ENCODE results near the gene COG5. TPM values are rescaled to one million over a fixed set of nuclear protein-coding genes. Genes with fewer than 3 reads are reported as not detected.

Gene COG5
- total RNA-seq, 2 experiments from 2014 or later, result 29.2 to 30.7 TPM

- Mint-ChIP-seq H3K27me3 (no peaks in the 10 kb centered on the region), H3K4me1 (peaks cover 14% of the 10 kb centered on the region), H3K27ac (no peak overlapping the region), H3K36me3 (ENCODE audit: low read depth) (peaks cover 9% of the 10 kb centered on the region), H3K9me3 (peaks cover 9% of the 10 kb centered on the region), H3K4me3 (no peak overlapping the region)
- ChIA-PET CTCF (interaction anchor here (2.2 kb wide), 1 partner anchor 11 kb away, joined by 5 read pairs; no protein-coding TSS in a partner anchor), POLR2A (no interaction called here)
- no peak for DNase-seq
Measured at GRCh38 chr7:107494315-107494751, 69.4 kb downstream of the COG5 start.

- H3K4me3 Mint-ChIP-seq, result no peak overlapping the region
- peaks cover 14% of the 10 kb centered on the region for H3K4me1 Mint-ChIP-seq
- peaks cover 9% of the 10 kb centered on the region for H3K9me3 Mint-ChIP-seq
- no peaks in the 10 kb centered on the region for H3K27me3 Mint-ChIP-seq
- POLR2A ChIA-PET, result no interaction called here
- DNase-seq, result no peak
- no peak overlapping the region for H3K27ac Mint-ChIP-seq
- CTCF ChIA-PET, result interaction anchor here (1.5 kb wide), 1 partner anchor 12 kb away, joined by 3 read pairs; no protein-coding TSS in a partner anchor
- peaks cover 10% of the 10 kb centered on the region for H3K36me3 Mint-ChIP-seq (ENCODE audit: low read depth)
Measured at GRCh38 chr7:107492875-107493274, 70.8 kb downstream of the COG5 start.

GRCh38 chr7:107486041-107486440, 77.7 kb downstream of the COG5 start:
- POLR2A ChIA-PET, result no interaction called here
- Mint-ChIP-seq H3K27me3 (no peaks in the 10 kb centered on the region), H3K4me3 (no peak overlapping the region), H3K27ac (no peak overlapping the region), H3K36me3 (ENCODE audit: low read depth) (peaks cover 3% of the 10 kb centered on the region), H3K9me3 (no peaks in the 10 kb centered on the region), H3K4me1 (peaks cover 13% of the 10 kb centered on the region)
- CTCF ChIA-PET, result no interaction called here
- no peak for DNase-seq

GRCh38 chr7:107482571-107482970, 81.1 kb downstream of the COG5 start:
- no peak overlapping the region for H3K4me3 Mint-ChIP-seq
- H3K27ac Mint-ChIP-seq, result no peak overlapping the region

GRCh38 chr7:107480932-107481331, 82.8 kb downstream of the COG5 start:
- H3K36me3 Mint-ChIP-seq (ENCODE audit: low read depth), result no peaks in the 10 kb centered on the region
- no peaks in the 10 kb centered on the region for H3K9me3 Mint-ChIP-seq
- no peaks in the 10 kb centered on the region for H3K27me3 Mint-ChIP-seq
- CTCF ChIA-PET, result no interaction called here
- peaks cover 5% of the 10 kb centered on the region for H3K4me1 Mint-ChIP-seq
- DNase-seq, result no peak
- no peak overlapping the region for H3K4me3 Mint-ChIP-seq
- H3K27ac Mint-ChIP-seq, result no peak overlapping the region
- POLR2A ChIA-PET, result no interaction called here

More at GRCh38 chr7:107482571-107482970, 81.1 kb downstream of the COG5 start:
- H3K4me1 Mint-ChIP-seq, result peaks cover 10% of the 10 kb centered on the region
- ChIA-PET POLR2A (no interaction called here), CTCF (interaction anchor here (0.6 kb wide), 1 partner anchor 261 kb away, joined by 4 read pairs; no protein-coding TSS in a partner anchor)
- no peaks in the 10 kb centered on the region for H3K36me3 Mint-ChIP-seq (ENCODE audit: low read depth)
- no peaks in the 10 kb centered on the region for H3K27me3 Mint-ChIP-seq
- H3K9me3 Mint-ChIP-seq, result no peaks in the 10 kb centered on the region
- no peak for DNase-seq

- DNase-seq, result no peak
- Mint-ChIP-seq H3K27ac (no peak overlapping the region), H3K4me1 (no peaks in the 10 kb centered on the region), H3K9me3 (no peaks in the 10 kb centered on the region), H3K36me3 (ENCODE audit: low read depth) (no peaks in the 10 kb centered on the region), H3K4me3 (no peak overlapping the region), H3K27me3 (no peaks in the 10 kb centered on the region)
- ChIA-PET CTCF (interaction anchor here (0.6 to 0.9 kb wide), 2 partner anchors 16 to 65 kb away, joined by 3 to 4 read pairs; no protein-coding TSS in a partner anchor), POLR2A (no interaction called here)
Measured at GRCh38 chr7:107479303-107479702, 84.4 kb downstream of the COG5 start.

- H3K4me3 Mint-ChIP-seq, result no peak overlapping the region
- DNase-seq, result no peak
- no peaks in the 10 kb centered on the region for H3K9me3 Mint-ChIP-seq
- ChIA-PET CTCF (no interaction called here), POLR2A (no interaction called here)
- no peaks in the 10 kb centered on the region for H3K4me1 Mint-ChIP-seq
- H3K27ac Mint-ChIP-seq, result no peak overlapping the region
- no peaks in the 10 kb centered on the region for H3K36me3 Mint-ChIP-seq (ENCODE audit: low read depth)
- H3K27me3 Mint-ChIP-seq, result no peaks in the 10 kb centered on the region
Measured at GRCh38 chr7:107474104-107474521, 89.6 kb downstream of the COG5 start.

- Mint-ChIP-seq H3K36me3 (ENCODE audit: low read depth) (no peaks in the 10 kb centered on the region), H3K4me3 (no peak overlapping the region), H3K9me3 (no peaks in the 10 kb centered on the region), H3K27me3 (no peaks in the 10 kb centered on the region), H3K27ac (no peak overlapping the region), H3K4me1 (no peaks in the 10 kb centered on the region)
- ChIA-PET POLR2A (no interaction called here), CTCF (interaction anchor here (1.9 kb wide), 1 partner anchor 271 kb away, joined by 5 read pairs; no protein-coding TSS in a partner anchor)
- DNase-seq, result no peak
Measured at GRCh38 chr7:107472116-107472515, 91.6 kb downstream of the COG5 start.

GRCh38 chr7:107471292-107472070, 92.2 kb downstream of the COG5 start:
- ChIA-PET CTCF (interaction anchor here (0.6 to 1.9 kb wide), 2 partner anchors 87 to 272 kb away, joined by 3 to 5 read pairs; no protein-coding TSS in a partner anchor), POLR2A (no interaction called here)
- Mint-ChIP-seq H3K27me3 (no peaks in the 10 kb centered on the region), H3K27ac (no peak overlapping the region), H3K4me1 (no peaks in the 10 kb centered on the region), H3K36me3 (ENCODE audit: low read depth) (no peaks in the 10 kb centered on the region), H3K9me3 (no peaks in the 10 kb centered on the region), H3K4me3 (no peak overlapping the region)
- DNase-seq, result no peak

GRCh38 chr7:107469929-107470328, 93.8 kb downstream of the COG5 start, which contains the start of gene GPR22:
TSS of gene GPR22 (plus strand) at chr7:107470057. CDS start at chr7:107474061, 4,004 bp downstream.
- POLR2A ChIA-PET, result no interaction called here
- Mint-ChIP-seq H3K27me3 (no peaks in the 10 kb centered on the region), H3K4me1 (no peaks in the 10 kb centered on the region), H3K9me3 (no peaks in the 10 kb centered on the region), H3K27ac (no peak within 1 kb of the TSS), H3K4me3 (no peak within 1 kb of the TSS), H3K36me3 (ENCODE audit: low read depth) (no peaks in the 10 kb centered on the region)
- CTCF ChIA-PET, result no interaction called here
- no peak for DNase-seq

- ChIA-PET POLR2A (interaction anchor here (0.5 to 0.7 kb wide), 2 partner anchors 14 to 189 kb away, joined by 3 to 13 read pairs; no protein-coding TSS in a partner anchor), CTCF (no interaction called here)
- Mint-ChIP-seq H3K36me3 (ENCODE audit: low read depth) (no peaks in the 10 kb centered on the region), H3K9me3 (no peaks in the 10 kb centered on the region), H3K27me3 (no peaks in the 10 kb centered on the region), H3K4me1 (no peaks in the 10 kb centered on the region), H3K4me3 (no peak overlapping the region), H3K27ac (no peak overlapping the region)
- DNase-seq, result no peak
Measured at GRCh38 chr7:107468824-107469223, 94.9 kb downstream of the COG5 start.

GRCh38 chr7:107467972-107468371, 95.7 kb downstream of the COG5 start:
- Mint-ChIP-seq H3K27me3 (no peaks in the 10 kb centered on the region), H3K4me1 (no peaks in the 10 kb centered on the region), H3K27ac (no peak overlapping the region), H3K4me3 (no peak overlapping the region), H3K9me3 (no peaks in the 10 kb centered on the region), H3K36me3 (ENCODE audit: low read depth) (no peaks in the 10 kb centered on the region)
- DNase-seq, result no peak
- CTCF ChIA-PET, result no interaction called here
- POLR2A ChIA-PET, result interaction anchor here (0.5 kb wide), 1 partner anchor 13 kb away, joined by 13 read pairs; no protein-coding TSS in a partner anchor

- no peaks in the 10 kb centered on the region for H3K27me3 Mint-ChIP-seq
- H3K9me3 Mint-ChIP-seq, result no peaks in the 10 kb centered on the region
- ChIA-PET CTCF (interaction anchor here (0.9 to 2.1 kb wide), 5 partner anchors 14 to 414 kb away, joined by 3 to 7 read pairs (median 4); no protein-coding TSS in a partner anchor), POLR2A (no interaction called here)
- no peaks in the 10 kb centered on the region for H3K36me3 Mint-ChIP-seq (ENCODE audit: low read depth)
- no peak for DNase-seq
- H3K4me1 Mint-ChIP-seq, result no peaks in the 10 kb centered on the region
- no peak overlapping the region for H3K4me3 Mint-ChIP-seq
- no peak overlapping the region for H3K27ac Mint-ChIP-seq
Measured at GRCh38 chr7:107464666-107465226, 99.0 kb downstream of the COG5 start.
